B cell (primary cell): ENCODE results near the gene CRYBG2. TPM values are rescaled to one million over a fixed set of nuclear protein-coding genes. Genes with fewer than 3 reads are reported as not detected.

ENCODE experiments used
- ATAC-seq: fragments of 200-7000 bp; cut with Tn5 transposase; one replicate; pipeline ENCODE4 v1.10.0; 2021; ENCODE audit warnings: low read depth, mild to moderate bottlenecking, moderate number of reproducible peaks, moderate library complexity
- CTCF ChIA-PET: fragments of 350-600 bp; sonication (Branson Sonifier 250); formaldehyde crosslinking; loops from one replicate; lab custom pipeline; 2021; ENCODE audit warnings: antibody characterized with exemption, inconsistent platforms; lab: Charles Lee
- POLR2A ChIA-PET: fragments of 350-600 bp; sonication (Branson Sonifier 250); formaldehyde crosslinking; loops from one replicate; lab custom pipeline; 2021; ENCODE audit warnings: antibody characterized with exemption; lab: Charles Lee
- DNase-seq: peaks from one replicate; pipeline ENCODE4 v3.0.0; 2013
- H2AFZ ChIP-seq: 2 replicates; pipeline ENCODE4 v1.6.1; 2012; ENCODE audit warnings: mild to moderate bottlenecking, low read depth, low read length; ENCODE audit not compliant: insufficient read depth, poor library complexity, severe bottlenecking
- H3K27ac ChIP-seq, 2 donors: 1 replicate in 1 of 2; 2 replicates in 1 of 2; pipeline ENCODE4 v1.5.1; 2012 to 2013; ENCODE audit warnings: low read length in 2 of 2, mild to moderate bottlenecking in 2 of 2, moderate library complexity in 1 of 2
- H3K27me3 ChIP-seq, 4 experiments: fragments of 200-600 bp in 1 of 4; sonication (generic) in 1 of 4; replicated peaks in 1 of 4; 1 replicate in 2 of 4; 2 replicates in 2 of 4; pipeline versions ENCODE4 v1.6.1 to v1.7.0; 2013 to 2016; ENCODE audit warnings: low read length in 3 of 4, mild to moderate bottlenecking in 2 of 4, mixed read lengths in 1 of 4, moderate library complexity in 1 of 4; ENCODE audit not compliant: insufficient read depth in 4 of 4, control insufficient read depth in 3 of 4; ENCODE audit errors: control extremely low read depth in 1 of 4
- H3K36me3 ChIP-seq, 2 experiments: replicated peaks in 1 of 2; 1 replicate in 1 of 2; 2 replicates in 1 of 2; pipeline versions ENCODE4 v1.6.1 to v1.7.1; 2013; ENCODE audit warnings: low read length in 1 of 2; ENCODE audit not compliant: insufficient read depth in 2 of 2, control insufficient read depth in 1 of 2; ENCODE audit errors: control extremely low read depth in 1 of 2, extremely low read depth in 1 of 2
- H3K4me1 ChIP-seq, 2 donors: fragments of 200-600 bp in 1 of 2; sonication (generic) in 1 of 2; 1 replicate in 1 of 2; 2 replicates in 1 of 2; pipeline versions ENCODE4 v1.5.1 to v1.6.1; 2013 to 2017; ENCODE audit warnings: low read length in 2 of 2; ENCODE audit not compliant: control insufficient read depth in 2 of 2, insufficient read depth in 2 of 2
- H3K4me2 ChIP-seq: replicated peaks from 2 replicates; pipeline ENCODE3; 2012; ENCODE audit warnings: mild to moderate bottlenecking, low read depth, low read length; ENCODE audit not compliant: poor library complexity, severe bottlenecking
- H3K4me3 ChIP-seq, 5 experiments: fragments of 200-600 bp in 1 of 5; sonication (generic) in 1 of 5; 1 replicate in 3 of 5; 2 replicates in 2 of 5; pipeline versions ENCODE4 v1.5.1 to v1.7.0; 2011 to 2016; ENCODE audit warnings: low read length in 4 of 5, mild to moderate bottlenecking in 4 of 5, low read depth in 2 of 5, control low read depth in 1 of 5, moderate library complexity in 1 of 5; ENCODE audit not compliant: insufficient read depth in 1 of 5; ENCODE audit errors: control extremely low read depth in 1 of 5, extremely low read depth in 1 of 5
- H3K79me2 ChIP-seq: fragments of 200-600 bp; sonication (generic); one replicate; pipeline ENCODE4 v1.6.0; 2016; ENCODE audit warnings: low read length; ENCODE audit not compliant: control insufficient read depth, insufficient read depth
- H3K9ac ChIP-seq: fragments of 200-600 bp; sonication (generic); 2 replicates; pipeline ENCODE4 v1.6.1; 2017; ENCODE audit warnings: mild to moderate bottlenecking, low read length, moderate library complexity
- H3K9me3 ChIP-seq, 3 donors: one replicate each; pipeline versions ENCODE4 v1.6.1 to v1.7.1; 2013; ENCODE audit warnings: low read length in 2 of 3; ENCODE audit not compliant: control insufficient read depth in 2 of 3, insufficient read depth in 1 of 3; ENCODE audit errors: control extremely low read depth in 1 of 3
- H4K20me1 ChIP-seq: 2 replicates; pipeline ENCODE4 v1.6.0; 2012; ENCODE audit warnings: mild to moderate bottlenecking, low read length; ENCODE audit not compliant: insufficient read depth, control insufficient read depth, poor library complexity, severe bottlenecking
- H3K27ac Mint-ChIP-seq: one replicate; pipeline ENCODE4 v1.8.0; 2021; ENCODE audit warnings: mixed read lengths
- H3K27me3 Mint-ChIP-seq: one replicate; pipeline ENCODE4 v1.8.0; 2021; ENCODE audit warnings: mixed read lengths
- H3K4me1 Mint-ChIP-seq: one replicate; pipeline ENCODE4 v1.8.0; 2021; ENCODE audit warnings: mixed read lengths
- H3K4me3 Mint-ChIP-seq: one replicate; pipeline ENCODE4 v1.8.0; 2021; ENCODE audit warnings: mixed read lengths
- H3K9me3 Mint-ChIP-seq: one replicate; pipeline ENCODE4 v1.8.0; 2022; ENCODE audit warnings: mixed read lengths; ENCODE audit not compliant: insufficient read depth
- CTCF ChIP-seq: fragments of 200-600 bp; IDR thresholded peaks from one replicate; pipeline ENCODE4 v1.8.0; 2022; ENCODE audit warnings: antibody characterized with exemption, mild to moderate bottlenecking
- EZH2 ChIP-seq: IDR thresholded peaks from 2 replicates; pipeline ENCODE4 v1.6.1; 2012; ENCODE audit warnings: borderline replicate concordance, low read depth, mild to moderate bottlenecking, moderate library complexity, low read length; ENCODE audit not compliant: insufficient read depth, poor library complexity, severe bottlenecking
- WGBS: methylation state at CpG from one replicate; pipeline ENCODE4 v1.1.5; 2013; ENCODE audit warnings: missing lambda C conversion rate; ENCODE audit not compliant: insufficient coverage; 5-methylcytosine and 5-hydroxymethylcytosine counted together
- intact Hi-C: fragments of 100-400 bp; cut with micrococcal nuclease; formaldehyde crosslinking; loops from one replicate; pipeline ENCODE4 v1.10.0; 2022
- polyA plus RNA-seq: library from polyadenylated mRNA; depleted of rRNA; stranded (reverse); fragments of >200 nt; gene quantifications from 2 replicates; pipeline ENCODE4 v1.2.3, GENCODE V29; 2012
- total RNA-seq, 2 donors: library from RNA; stranded (reverse); fragments of 120-200 nt in 1 of 2; gene quantifications; 1 replicate in 1 of 2; 2 replicates in 1 of 2; pipeline versions ENCODE4 v1.2.3 to v1.2.4, GENCODE V29; 2013 to 2022

CRYBG2 gene
- total and polyA plus RNA-seq, 2 donors (not counting 1 experiment from before 2014, with no cell fraction given) = 3.3 to 5.3 TPM

GRCh38 chr1:26352338-26352679 is 1.6 kb downstream of the CRYBG2 start:
- H3K27me3 ChIP-seq = peaks cover 0 to 6% (median 0%) of the 10 kb centered on the region in 4 experiments
- H3K36me3 ChIP-seq = no peaks in the 10 kb centered on the region
- H3K27ac ChIP-seq = no peak overlapping the region
- H2AFZ ChIP-seq = no peak overlapping the region
- TF ChIP-seq CTCF (no peak), EZH2 (no peak)
- H3K9me3 ChIP-seq = no peaks in the 10 kb centered on the region
- ChIA-PET CTCF (no interaction called here), POLR2A (no interaction called here)
- no peaks in the 10 kb centered on the region for H4K20me1 ChIP-seq
- H3K4me3 ChIP-seq = no peak overlapping the region
- Mint-ChIP-seq H3K4me1 (no peaks in the 10 kb centered on the region), H3K27ac (no peak overlapping the region), H3K9me3 (no peaks in the 10 kb centered on the region), H3K4me3 (no peak overlapping the region), H3K27me3 (peaks cover 12% of the 10 kb centered on the region)
- no peak overlapping the region for H3K9ac ChIP-seq
- WGBS = 55% methylated on average over 2 of the region's 5 CpGs
- no peak for ATAC-seq
- H3K4me1 ChIP-seq = no peaks in the 10 kb centered on the region
- DNase-seq = no peak
- intact Hi-C loops = no loop called here
- H3K79me2 ChIP-seq = no peaks in the 10 kb centered on the region
- H3K4me2 ChIP-seq = no peak overlapping the region

- Mint-ChIP-seq H3K27me3 (peaks cover 9% of the 10 kb centered on the region), H3K27ac (no peak overlapping the region), H3K4me3 (no peak overlapping the region), H3K4me1 (no peaks in the 10 kb centered on the region), H3K9me3 (no peaks in the 10 kb centered on the region)
- DNase-seq = no peak
- no peaks in the 10 kb centered on the region for H3K4me1 ChIP-seq
- H3K27me3 ChIP-seq = peaks cover 0 to 6% (median 0%) of the 10 kb centered on the region in 4 experiments
- WGBS = 98% methylated on average over 10 of the region's 12 CpGs
- POLR2A ChIA-PET = no interaction called here
- no peak overlapping the region for H3K4me2 ChIP-seq
- H3K4me3 ChIP-seq = no peak overlapping the region
- CTCF ChIA-PET = no interaction called here
- no peak overlapping the region for H2AFZ ChIP-seq
- no peak for ATAC-seq
- intact Hi-C loops = no loop called here
- no peaks in the 10 kb centered on the region for H4K20me1 ChIP-seq
- no peak overlapping the region for H3K9ac ChIP-seq
- no peaks in the 10 kb centered on the region for H3K9me3 ChIP-seq
- no peaks in the 10 kb centered on the region for H3K79me2 ChIP-seq
- no peak overlapping the region for H3K27ac ChIP-seq
- H3K36me3 ChIP-seq = no peaks in the 10 kb centered on the region
- no peak for TF ChIP-seq CTCF
- no peak for TF ChIP-seq EZH2
These were observed 2.2 kb downstream of the CRYBG2 start for GRCh38 chr1:26351590-26352337.
